ENCODE measurements around the gene CST2.
"Not testable (repeated sequence)": the region's sequence is repeated elsewhere in the genome, so short reads cannot be mapped to it uniquely, and the experiment has no call there.

The CST2 gene

GRCh38 chr20:23810349-23810748, 16.2 kb downstream of the CST2 start:
- not testable (repeated sequence) for DNase-seq (ENCODE audit: low spot score)

GRCh38 chr20:23800865-23801264, 25.7 kb downstream of the CST2 start:
- no peak for DNase-seq (ENCODE audit: low spot score)

GRCh38 chr20:23799216-23799847, 27.2 kb downstream of the CST2 start:
- not testable (repeated sequence) for DNase-seq (ENCODE audit: low spot score)

- no peak for DNase-seq (ENCODE audit: low spot score)
Measured at GRCh38 chr20:23795526-23795925, 31.0 kb downstream of the CST2 start.

- DNase-seq (ENCODE audit: low spot score), result no peak
Measured at GRCh38 chr20:23794841-23795240, 31.7 kb downstream of the CST2 start.

GRCh38 chr20:23794065-23794464, 32.5 kb downstream of the CST2 start:
- DNase-seq (ENCODE audit: low spot score), result no peak

GRCh38 chr20:23783447-23783846, 43.1 kb downstream of the CST2 start:
- DNase-seq (ENCODE audit: low spot score), result no peak

- peak; percentile 60 for DNase-seq (ENCODE audit: low spot score)
Measured at GRCh38 chr20:23782366-23782983, 44.1 kb downstream of the CST2 start.

- DNase-seq (ENCODE audit: low spot score), result not testable (repeated sequence)
Measured at GRCh38 chr20:23778676-23779075, 47.9 kb downstream of the CST2 start.

GRCh38 chr20:23777380-23777779, 49.1 kb downstream of the CST2 start:
- DNase-seq (ENCODE audit: low spot score), result not testable (repeated sequence)

GRCh38 chr20:23776067-23776771, 50.3 kb downstream of the CST2 start:
- no peak for DNase-seq (ENCODE audit: low spot score)

- no peak for DNase-seq (ENCODE audit: low spot score)
Measured at GRCh38 chr20:23774081-23774480, 52.4 kb downstream of the CST2 start.
